GM12864 (cell line): ENCODE data around the gene KCNIP1.

ENCODE experiments used
- DNase-seq: peaks from one replicate; pipeline ENCODE4 v3.0.0-alpha.2; 2011; ENCODE audit warnings: low read depth
- H3K4me3 ChIP-seq: 2 replicates; pipeline ENCODE4 v1.5.1; 2011; ENCODE audit warnings: mild to moderate bottlenecking, low read depth, low read length, control low read depth
- CTCF ChIP-seq: IDR thresholded peaks from 2 replicates; pipeline ENCODE4 v1.5.1; 2011; ENCODE audit warnings: low read depth, mild to moderate bottlenecking, moderate library complexity, low read length, control low read depth, inconsistent platforms; ENCODE audit errors: missing control alignments

KCNIP1 gene

GRCh38 chr5:170557314-170557713 is 53.5 kb downstream of the KCNIP1 start:
- H3K4me3 ChIP-seq, result no peak overlapping the region
- no peak for DNase-seq
- no peak for TF ChIP-seq CTCF

- TF ChIP-seq CTCF, result no peak
- H3K4me3 ChIP-seq, result no peak overlapping the region
- no peak for DNase-seq
Measured at GRCh38 chr5:170559296-170559695, 55.5 kb downstream of the KCNIP1 start.

GRCh38 chr5:170560938-170561337 is 57.1 kb downstream of the KCNIP1 start:
- DNase-seq, result no peak
- no peak for TF ChIP-seq CTCF
- no peak overlapping the region for H3K4me3 ChIP-seq

GRCh38 chr5:170562166-170562874 is 58.5 kb downstream of the KCNIP1 start:
- DNase-seq, result no peak
- no peak overlapping the region for H3K4me3 ChIP-seq
- no peak for TF ChIP-seq CTCF

GRCh38 chr5:170562875-170563228 is 59.0 kb downstream of the KCNIP1 start:
- TF ChIP-seq CTCF, result no peak
- no peak overlapping the region for H3K4me3 ChIP-seq
- no peak for DNase-seq

- H3K4me3 ChIP-seq, result no peak overlapping the region
- no peak for TF ChIP-seq CTCF
- DNase-seq, result no peak
Measured at GRCh38 chr5:170563824-170564567, 60.2 kb downstream of the KCNIP1 start.
